Measurements from ENCODE around the gene GALT.

DNA sequence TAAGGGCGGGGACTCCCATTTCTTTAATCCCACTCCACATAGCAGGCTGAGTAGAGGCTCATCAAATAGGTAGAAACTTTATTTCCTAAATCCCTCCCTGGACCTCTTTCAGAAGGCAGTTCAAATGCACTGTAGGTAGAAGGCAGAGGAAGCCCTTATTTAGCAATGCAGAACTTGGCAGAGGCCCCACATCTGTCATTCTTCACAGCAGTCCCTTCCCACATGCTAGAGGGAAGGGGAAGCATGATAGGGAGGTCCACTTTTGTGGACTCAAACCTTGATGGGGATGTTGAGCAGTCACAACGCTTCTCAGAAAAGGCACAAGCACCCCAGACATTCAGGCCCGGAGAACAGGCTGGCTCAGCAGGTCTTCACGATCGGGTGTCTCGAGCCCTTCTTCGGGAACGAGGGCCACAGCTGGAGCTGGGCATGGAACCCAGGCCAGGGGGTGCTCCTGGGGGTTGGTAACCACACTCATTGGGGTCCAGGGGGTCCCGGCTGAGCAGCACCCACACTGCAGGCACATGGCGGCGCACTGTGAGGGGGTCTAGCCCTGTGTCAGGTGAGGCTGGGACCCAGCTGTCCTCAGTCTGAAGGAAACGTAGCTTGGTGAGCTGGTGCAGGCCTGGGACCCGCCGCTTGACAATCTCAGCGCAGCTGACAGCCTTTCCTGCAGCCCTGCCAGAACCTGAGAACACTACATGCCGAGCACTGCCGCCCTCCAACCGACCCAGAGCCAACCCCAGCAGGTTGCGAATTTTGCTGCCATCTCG lies 35.9 kb upstream of the GALT start:
- TF ChIP-seq, protein P1, sequence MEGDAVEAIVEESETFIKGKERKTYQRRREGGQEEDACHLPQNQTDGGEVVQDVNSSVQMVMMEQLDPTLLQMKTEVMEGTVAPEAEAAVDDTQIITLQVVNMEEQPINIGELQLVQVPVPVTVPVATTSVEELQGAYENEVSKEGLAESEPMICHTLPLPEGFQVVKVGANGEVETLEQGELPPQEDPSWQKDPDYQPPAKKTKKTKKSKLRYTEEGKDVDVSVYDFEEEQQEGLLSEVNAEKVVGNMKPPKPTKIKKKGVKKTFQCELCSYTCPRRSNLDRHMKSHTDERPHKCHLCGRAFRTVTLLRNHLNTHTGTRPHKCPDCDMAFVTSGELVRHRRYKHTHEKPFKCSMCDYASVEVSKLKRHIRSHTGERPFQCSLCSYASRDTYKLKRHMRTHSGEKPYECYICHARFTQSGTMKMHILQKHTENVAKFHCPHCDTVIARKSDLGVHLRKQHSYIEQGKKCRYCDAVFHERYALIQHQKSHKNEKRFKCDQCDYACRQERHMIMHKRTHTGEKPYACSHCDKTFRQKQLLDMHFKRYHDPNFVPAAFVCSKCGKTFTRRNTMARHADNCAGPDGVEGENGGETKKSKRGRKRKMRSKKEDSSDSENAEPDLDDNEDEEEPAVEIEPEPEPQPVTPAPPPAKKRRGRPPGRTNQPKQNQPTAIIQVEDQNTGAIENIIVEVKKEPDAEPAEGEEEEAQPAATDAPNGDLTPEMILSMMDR (IDR thresholded peaks at IDR 0.05; ENCODE audit: low read length) = no peak
- TF ChIP-seq EZH2 (optimal IDR thresholded peaks at IDR 0.05; ENCODE audit: low read depth, low read length) = no peak
